VCaP (cell line): ENCODE measurements around the gene RNF8.
A peak's percentile ranks its signal among the peaks of the same experiment; 100 is the strongest.

Source experiments
- H3K27ac ChIP-seq: fragments of 450-650 bp; 2 replicates; pipeline ENCODE4 v1.5.1; 2017
- CTCF ChIP-seq: fragments of 450-650 bp; conservative IDR thresholded peaks from 2 replicates; pipeline ENCODE4 v1.5.1; 2017; ENCODE audit warnings: mild to moderate bottlenecking, moderate library complexity

Gene RNF8

GRCh38 chr6:37376078-37376743, 22.4 kb downstream of the RNF8 start:
- no peak overlapping the region for H3K27ac ChIP-seq
- no peak for TF ChIP-seq CTCF

- H3K27ac ChIP-seq = no peak overlapping the region
- peak; percentile 91 for TF ChIP-seq CTCF
Observed at GRCh38 chr6:37381579-37381978, 27.8 kb downstream of the RNF8 start.

GRCh38 chr6:37382994-37383765, 29.4 kb downstream of the RNF8 start:
- no peak overlapping the region for H3K27ac ChIP-seq
- no peak for TF ChIP-seq CTCF

GRCh38 chr6:37388578-37388977, 34.8 kb downstream of the RNF8 start:
- no peak for TF ChIP-seq CTCF
- H3K27ac ChIP-seq = no peak overlapping the region

GRCh38 chr6:37389857-37390256, 36.1 kb downstream of the RNF8 start:
- H3K27ac ChIP-seq = peak overlapping the region; percentile 70

GRCh38 chr6:37391120-37391519, 37.3 kb downstream of the RNF8 start:
- no peak for TF ChIP-seq CTCF
- peak overlapping the region; percentile 70 for H3K27ac ChIP-seq

More at GRCh38 chr6:37389857-37390256, 36.1 kb downstream of the RNF8 start:
- TF ChIP-seq CTCF = no peak

GRCh38 chr6:37392821-37393220, 39.0 kb downstream of the RNF8 start:
- H3K27ac ChIP-seq = no peak overlapping the region
- no peak for TF ChIP-seq CTCF
